Effector memory CD8-positive, alpha-beta T cell (primary cell): ENCODE results near the gene KIRREL2.
"Not testable (repeated sequence)": the region's sequence is repeated elsewhere in the genome, so short reads cannot be mapped to it uniquely, and the experiment has no call there.

ENCODE experiments used
- ATAC-seq: fragments of 150-1000 bp; cut with Tn5 transposase; replicated peaks from 2 replicates; pipeline ENCODE4 v1.10.0; 2021; ENCODE audit warnings: mild to moderate bottlenecking, moderate library complexity
- DNase-seq, 3 experiments: peaks; one replicate each; pipeline ENCODE4 v3.0.0; 2021
- H3K27ac Mint-ChIP-seq, 2 donors: one replicate each; pipeline ENCODE4 v1.8.0; 2022; ENCODE audit warnings: mild to moderate bottlenecking in 2 of 2, mixed read lengths in 2 of 2, moderate library complexity in 2 of 2
- H3K27me3 Mint-ChIP-seq, 2 donors: one replicate each; pipeline ENCODE4 v1.8.0; 2022; ENCODE audit warnings: mixed read lengths in 2 of 2
- H3K36me3 Mint-ChIP-seq: one replicate; pipeline ENCODE4 v1.8.0; 2022; ENCODE audit warnings: mild to moderate bottlenecking, moderate library complexity, mixed read lengths; ENCODE audit not compliant: insufficient read depth
- H3K4me1 Mint-ChIP-seq, 2 donors: one replicate each; pipeline ENCODE4 v1.8.0; 2022; ENCODE audit warnings: low read depth in 2 of 2, mixed read lengths in 2 of 2
- H3K4me3 Mint-ChIP-seq, 2 donors: one replicate each; pipeline ENCODE4 v1.8.0; 2022; ENCODE audit warnings: mild to moderate bottlenecking in 2 of 2, mixed read lengths in 2 of 2, moderate library complexity in 2 of 2
- H3K9me3 Mint-ChIP-seq, 2 donors: one replicate each; pipeline ENCODE4 v1.8.0; 2022; ENCODE audit warnings: mixed read lengths in 2 of 2

KIRREL2 gene

DNA sequence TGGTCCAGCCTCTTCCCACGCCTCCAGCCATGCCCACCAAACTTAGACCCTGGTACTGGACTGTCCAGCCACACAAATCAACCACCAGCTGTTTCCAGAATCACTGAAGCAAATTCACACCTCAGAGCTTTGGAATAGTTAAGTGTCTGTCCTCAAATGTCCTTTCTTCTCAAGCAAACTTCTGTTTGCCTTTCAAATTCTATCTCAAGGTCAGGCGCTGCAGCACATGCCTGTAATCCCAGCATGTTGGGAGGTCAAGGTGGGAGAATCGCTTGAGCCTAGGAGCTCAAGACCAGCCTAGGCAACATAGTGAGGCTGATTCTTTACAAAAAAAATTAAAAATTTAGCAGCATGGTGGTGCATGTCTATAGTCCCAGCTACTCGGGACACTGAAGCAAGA is 24.7 kb upstream of the KIRREL2 start:
- no peak overlapping the region for H3K4me3 Mint-ChIP-seq
- DNase-seq, result no peak
- no peak overlapping the region for H3K27ac Mint-ChIP-seq
- H3K27me3 Mint-ChIP-seq, result peaks cover 37 to 77% of the 10 kb centered on the region in 2 donors
- H3K4me1 Mint-ChIP-seq, result no peaks in the 10 kb centered on the region
- H3K36me3 Mint-ChIP-seq, result peaks cover 3% of the 10 kb centered on the region
- H3K9me3 Mint-ChIP-seq, result no peaks in the 10 kb centered on the region
- ATAC-seq, result no peak

- ATAC-seq (no peak), DNase-seq (no peak)
- H3K27me3 Mint-ChIP-seq, result peaks cover 37 to 69% of the 10 kb centered on the region in 2 donors
- no peaks in the 10 kb centered on the region for H3K9me3 Mint-ChIP-seq
- peaks cover 3% of the 10 kb centered on the region for H3K36me3 Mint-ChIP-seq
- H3K4me1 Mint-ChIP-seq, result no peaks in the 10 kb centered on the region
- no peak overlapping the region for H3K4me3 Mint-ChIP-seq
- no peak overlapping the region for H3K27ac Mint-ChIP-seq
These were observed 22.7 kb upstream of the KIRREL2 start for GRCh38 chr19:35833972-35834371.

- H3K27me3 Mint-ChIP-seq, result peaks cover 34 to 49% of the 10 kb centered on the region in 2 donors
- H3K27ac Mint-ChIP-seq, H3K36me3 Mint-ChIP-seq, H3K4me3 Mint-ChIP-seq, DNase-seq, H3K4me1 Mint-ChIP-seq, H3K9me3 Mint-ChIP-seq, ATAC-seq: not testable (repeated sequence)
These were observed 20.6 kb upstream of the KIRREL2 start for GRCh38 chr19:35836096-35836495.

- Mint-ChIP-seq H3K4me1 (peaks cover 7 to 13% of the 10 kb centered on the region in 2 donors), H3K27me3 (peaks cover 54 to 56% of the 10 kb centered on the region in 2 donors), H3K27ac (no peak overlapping the region), H3K4me3 (no peak overlapping the region), H3K9me3 (no peaks in the 10 kb centered on the region), H3K36me3 (no peaks in the 10 kb centered on the region)
- ATAC-seq (no peak), DNase-seq (no peak)
These were observed 14.6 kb upstream of the KIRREL2 start for GRCh38 chr19:35841961-35842595.

GRCh38 chr19:35842666-35843272 is 13.9 kb upstream of the KIRREL2 start:
- ATAC-seq (no peak), DNase-seq (no peak)
- H3K4me1 Mint-ChIP-seq, result peaks cover 7 to 13% of the 10 kb centered on the region in 2 donors
- H3K36me3 Mint-ChIP-seq, result no peaks in the 10 kb centered on the region
- peaks cover 52 to 56% of the 10 kb centered on the region in 2 donors for H3K27me3 Mint-ChIP-seq
- no peaks in the 10 kb centered on the region for H3K9me3 Mint-ChIP-seq
- H3K4me3 Mint-ChIP-seq, result no peak overlapping the region
- no peak overlapping the region for H3K27ac Mint-ChIP-seq

GRCh38 chr19:35843676-35844481 is 12.8 kb upstream of the KIRREL2 start:
- Mint-ChIP-seq H3K36me3 (no peaks in the 10 kb centered on the region), H3K27me3 (peaks cover 63 to 67% of the 10 kb centered on the region in 2 donors), H3K4me3 (peak overlapping the region; percentile 6 to 69), H3K27ac (no peak overlapping the region), H3K4me1 (peaks cover 7 to 13% of the 10 kb centered on the region in 2 donors), H3K9me3 (no peaks in the 10 kb centered on the region)
- DNase-seq, result no peak
- no peak for ATAC-seq

DNA sequence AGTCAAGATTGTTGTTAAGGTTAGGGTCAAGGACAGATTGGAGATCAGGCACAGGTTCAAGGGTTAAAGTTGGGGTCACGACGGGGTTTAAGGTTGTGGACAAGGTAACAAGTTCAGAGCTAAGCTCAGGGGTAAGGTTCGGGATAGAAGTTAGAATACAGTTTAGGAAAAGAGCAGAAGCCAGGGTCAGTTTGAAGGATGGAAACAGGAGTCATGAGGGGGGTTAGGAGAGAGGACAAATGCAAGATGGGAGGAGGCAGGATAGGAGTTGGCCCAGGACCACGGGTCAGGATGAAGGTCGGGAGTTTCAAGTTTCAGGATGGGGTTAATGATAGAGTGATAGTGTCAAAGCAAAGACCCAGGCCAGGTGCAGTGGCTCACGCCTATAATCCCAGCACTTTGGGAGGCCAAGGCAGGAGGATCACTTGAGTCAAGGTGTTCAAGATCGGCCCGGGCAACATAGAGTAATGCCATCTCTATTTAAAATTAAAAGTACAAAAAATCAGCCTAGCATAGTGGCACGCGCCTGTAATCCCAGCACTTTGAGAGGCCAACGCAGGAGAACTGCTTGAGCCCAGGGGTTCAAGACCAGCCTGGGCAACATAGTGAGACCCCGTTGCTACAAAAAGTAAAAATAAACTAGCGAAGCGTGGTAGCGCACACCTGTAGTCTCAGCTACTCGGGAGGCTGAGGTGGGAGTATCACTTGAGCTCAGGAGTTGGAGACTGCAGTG is 12.1 kb upstream of the KIRREL2 start:
- peaks cover 69 to 74% of the 10 kb centered on the region in 2 donors for H3K27me3 Mint-ChIP-seq
- H3K27ac Mint-ChIP-seq, result no peak overlapping the region
- ATAC-seq (no peak), DNase-seq (no peak)
- H3K4me3 Mint-ChIP-seq, result peak overlapping the region; percentile 46 to 69
- H3K9me3 Mint-ChIP-seq, result no peaks in the 10 kb centered on the region
- H3K4me1 Mint-ChIP-seq, result peaks cover 7 to 13% of the 10 kb centered on the region in 2 donors
- H3K36me3 Mint-ChIP-seq, result no peaks in the 10 kb centered on the region

- peak; percentile 24 for ATAC-seq
- Mint-ChIP-seq H3K27me3 (peaks cover 70 to 78% of the 10 kb centered on the region in 2 donors), H3K27ac (no peak overlapping the region), H3K36me3 (no peaks in the 10 kb centered on the region), H3K4me1 (peaks cover 7 to 13% of the 10 kb centered on the region in 2 donors), H3K9me3 (no peaks in the 10 kb centered on the region), H3K4me3 (peak overlapping the region; percentile 46 to 69)
- no peak for DNase-seq
These were observed 11.3 kb upstream of the KIRREL2 start for GRCh38 chr19:35845215-35846037.

GRCh38 chr19:35846038-35846668 is 10.6 kb upstream of the KIRREL2 start:
- no peak for ATAC-seq
- Mint-ChIP-seq H3K27ac (no peak overlapping the region), H3K4me3 (peak overlapping the region; percentile 13 to 53), H3K4me1 (peaks cover 9 to 15% of the 10 kb centered on the region in 2 donors), H3K36me3 (no peaks in the 10 kb centered on the region), H3K9me3 (no peaks in the 10 kb centered on the region), H3K27me3 (peaks cover 77 to 86% of the 10 kb centered on the region in 2 donors)
- no peak for DNase-seq

DNA sequence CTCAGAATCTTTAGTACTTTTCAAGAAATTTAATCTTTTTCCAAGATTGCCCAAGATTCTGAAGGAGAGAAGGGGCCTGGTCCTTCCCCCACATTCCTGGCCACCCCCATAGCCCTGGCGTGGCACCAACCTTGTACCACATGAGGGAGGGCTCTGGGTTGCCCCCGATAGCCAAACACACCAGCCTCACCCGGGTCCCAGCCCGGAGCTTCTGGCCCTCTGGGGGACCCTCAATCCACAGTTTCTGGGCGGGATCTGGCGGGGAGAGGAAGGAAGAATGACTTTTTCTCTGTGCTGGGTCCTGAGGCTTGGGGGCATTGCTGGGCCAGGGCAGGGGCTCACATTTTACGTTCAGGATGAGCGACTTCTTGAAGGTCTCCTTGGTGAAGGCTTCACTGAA is 8.8 kb upstream of the KIRREL2 start:
- Mint-ChIP-seq H3K9me3 (no peaks in the 10 kb centered on the region), H3K4me1 (peaks cover 9 to 15% of the 10 kb centered on the region in 2 donors), H3K27me3 (peaks cover 80 to 88% of the 10 kb centered on the region in 2 donors), H3K4me3 (no peak overlapping the region), H3K27ac (no peak overlapping the region), H3K36me3 (no peaks in the 10 kb centered on the region)
- no peak for DNase-seq
- ATAC-seq, result no peak

DNA sequence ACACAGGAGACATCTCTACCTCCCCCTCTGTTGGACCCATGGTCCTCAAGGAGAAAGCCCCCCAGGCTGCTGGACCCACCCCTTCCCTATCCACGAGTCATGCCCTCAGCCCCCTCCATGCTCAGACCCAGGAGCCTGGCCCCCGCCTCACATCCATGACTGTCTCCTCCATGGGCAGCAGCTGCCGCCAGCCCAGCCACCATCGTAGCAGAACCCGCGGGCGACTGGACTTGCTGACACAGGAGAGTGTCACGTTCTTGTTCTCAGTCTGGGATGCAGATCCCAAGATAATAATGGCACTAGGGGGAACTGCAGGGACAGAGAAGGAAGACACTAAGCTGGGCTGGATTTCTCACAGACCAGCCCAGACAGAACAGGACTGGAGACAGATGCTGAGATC is 8.2 kb upstream of the KIRREL2 start:
- no peak for DNase-seq
- Mint-ChIP-seq H3K27ac (no peak overlapping the region), H3K4me3 (no peak overlapping the region), H3K9me3 (no peaks in the 10 kb centered on the region), H3K36me3 (no peaks in the 10 kb centered on the region), H3K4me1 (peaks cover 9 to 15% of the 10 kb centered on the region in 2 donors), H3K27me3 (peaks cover 80 to 88% of the 10 kb centered on the region in 2 donors)
- ATAC-seq, result no peak

DNA sequence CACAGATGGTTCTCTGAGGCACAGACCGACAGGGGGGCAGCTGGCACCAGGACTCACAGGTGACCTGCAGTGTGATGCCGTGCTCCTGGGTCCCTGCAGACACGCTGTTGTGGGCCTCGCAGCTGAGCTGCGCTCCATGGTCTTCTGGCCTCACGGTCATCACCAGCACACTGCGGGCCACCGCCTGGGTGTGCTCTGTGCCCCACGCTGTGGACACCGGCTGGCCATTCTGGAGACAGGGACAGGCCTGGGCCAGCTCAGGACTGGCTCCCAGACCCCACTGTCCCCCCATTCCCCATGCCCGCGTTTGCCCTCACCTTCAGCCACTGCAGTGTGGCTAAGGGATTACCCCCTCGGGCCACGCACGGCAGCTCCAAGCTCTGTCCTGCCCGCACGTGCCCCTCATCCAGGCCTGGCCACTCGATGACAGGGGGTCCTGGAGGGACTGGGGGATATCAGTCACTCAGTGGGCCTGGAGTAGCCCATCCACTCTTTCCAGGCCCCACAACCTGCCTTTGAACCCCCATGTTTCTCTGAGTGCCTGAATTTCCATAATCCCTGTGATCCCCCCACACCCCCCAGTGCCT is 7.7 kb upstream of the KIRREL2 start:
- Mint-ChIP-seq H3K27me3 (peaks cover 77 to 86% of the 10 kb centered on the region in 2 donors), H3K36me3 (no peaks in the 10 kb centered on the region), H3K9me3 (no peaks in the 10 kb centered on the region), H3K27ac (no peak overlapping the region), H3K4me1 (peaks cover 9 to 15% of the 10 kb centered on the region in 2 donors), H3K4me3 (no peak overlapping the region)
- ATAC-seq (no peak), DNase-seq (no peak)
